Central memory CD8-positive, alpha-beta T cell (primary cell): Measurements from ENCODE around the gene PDHA1.

Experiments used
- ATAC-seq: fragments of 150-1000 bp; cut with Tn5 transposase; replicated peaks from 2 replicates; pipeline ENCODE4 v1.10.0; 2022; ENCODE audit warnings: mild to moderate bottlenecking, moderate FRiP score, moderate number of reproducible peaks; ENCODE audit not compliant: poor library complexity, severe bottlenecking; ENCODE audit errors: extremely low read depth
- DNase-seq, 2 donors: peaks; one replicate each; pipeline ENCODE4 v3.0.0; 2021; ENCODE audit warnings: low spot score in 2 of 2
- H3K27ac Mint-ChIP-seq: one replicate; pipeline ENCODE4 v1.8.0; 2022; ENCODE audit warnings: low read depth, mild to moderate bottlenecking, moderate library complexity, mixed read lengths
- H3K27me3 Mint-ChIP-seq: one replicate; pipeline ENCODE4 v1.8.0; 2022; ENCODE audit warnings: mixed read lengths
- H3K36me3 Mint-ChIP-seq: one replicate; pipeline ENCODE4 v1.8.0; 2022; ENCODE audit warnings: mild to moderate bottlenecking, moderate library complexity, mixed read lengths; ENCODE audit not compliant: insufficient read depth
- H3K4me1 Mint-ChIP-seq: one replicate; pipeline ENCODE4 v1.8.0; 2022; ENCODE audit warnings: mixed read lengths
- H3K4me3 Mint-ChIP-seq: one replicate; pipeline ENCODE4 v1.8.0; 2022; ENCODE audit warnings: mild to moderate bottlenecking, moderate library complexity, mixed read lengths
- H3K9me3 Mint-ChIP-seq: one replicate; pipeline ENCODE4 v1.8.0; 2022; ENCODE audit warnings: mixed read lengths

The PDHA1 gene

DNA sequence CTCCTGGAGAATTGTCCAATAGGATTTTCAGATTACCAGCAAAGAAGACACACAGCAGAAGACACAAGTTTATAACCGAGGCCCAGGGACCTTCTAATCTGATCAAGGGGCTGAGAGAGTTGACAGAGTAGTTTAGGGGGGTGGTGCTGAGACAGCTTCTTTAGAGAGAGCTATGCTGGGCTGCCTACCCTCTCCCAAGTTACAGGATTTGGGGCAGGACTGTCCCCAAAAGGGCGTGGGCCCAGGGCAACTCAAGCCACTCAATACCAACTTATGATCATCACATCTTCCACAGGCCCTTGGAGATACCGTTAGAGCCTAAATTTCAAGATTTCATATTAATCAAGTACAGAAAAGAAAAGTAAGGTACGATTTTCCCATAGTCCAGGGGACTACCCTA is 43.0 kb downstream of the PDHA1 start:
- Mint-ChIP-seq H3K27me3 (no peaks in the 10 kb centered on the region), H3K4me3 (no peak overlapping the region), H3K9me3 (no peaks in the 10 kb centered on the region), H3K4me1 (no peaks in the 10 kb centered on the region), H3K36me3 (no peaks in the 10 kb centered on the region), H3K27ac (no peak overlapping the region)
- no peak for ATAC-seq
- no peak for DNase-seq

DNA sequence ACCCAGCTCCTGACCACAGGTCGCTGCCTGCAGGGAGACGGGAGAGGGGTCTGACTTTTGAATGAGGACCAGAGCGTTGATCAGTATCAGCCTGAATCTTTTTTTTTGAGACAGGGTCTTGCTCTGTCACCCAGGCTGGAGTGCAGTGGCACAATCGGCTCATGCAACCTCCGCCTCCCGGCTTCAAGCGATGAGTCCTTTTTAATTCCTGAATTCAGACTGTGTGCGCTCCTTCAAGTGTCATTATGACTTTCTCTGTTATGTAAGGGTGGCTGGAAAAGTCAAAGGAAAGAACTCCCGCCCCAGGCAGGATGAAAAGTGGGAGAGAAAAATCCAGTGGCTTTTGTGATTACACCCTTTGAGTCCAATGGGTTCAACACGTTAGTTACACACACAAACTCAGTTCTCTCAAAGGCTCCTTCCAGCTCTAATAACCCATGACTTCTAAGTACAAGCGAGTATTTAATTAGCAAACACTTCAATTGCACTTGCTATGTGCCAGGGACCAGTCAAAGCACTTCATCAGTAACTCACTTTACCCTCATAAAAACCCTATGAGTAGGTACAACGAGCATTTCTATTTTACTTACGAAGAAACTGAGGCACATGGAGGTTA is 44.4 kb downstream of the PDHA1 start:
- DNase-seq (no peak), ATAC-seq (no peak)
- Mint-ChIP-seq H3K9me3 (no peaks in the 10 kb centered on the region), H3K4me3 (no peak overlapping the region), H3K27ac (no peak overlapping the region), H3K36me3 (no peaks in the 10 kb centered on the region), H3K27me3 (no peaks in the 10 kb centered on the region), H3K4me1 (no peaks in the 10 kb centered on the region)

DNA sequence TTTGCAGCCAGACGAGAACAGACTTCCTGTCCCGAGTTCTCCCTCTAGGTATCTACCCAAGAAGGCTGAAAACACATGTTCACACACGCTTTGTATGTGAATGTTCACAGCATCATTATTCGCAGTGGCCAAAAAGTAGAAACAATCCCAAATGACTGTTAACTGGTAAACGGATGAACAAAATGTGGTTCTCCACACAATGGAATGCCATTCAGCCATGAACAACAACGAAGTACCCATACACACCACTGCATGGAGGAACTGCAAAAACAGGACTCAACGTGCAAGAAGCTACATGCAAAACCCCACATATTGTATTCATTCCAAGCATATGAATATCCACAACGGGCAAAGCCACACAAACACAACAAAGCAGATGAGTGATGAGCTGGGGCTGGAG is 45.0 kb downstream of the PDHA1 start:
- H3K9me3 Mint-ChIP-seq = no peaks in the 10 kb centered on the region
- H3K27ac Mint-ChIP-seq = no peak overlapping the region
- no peak for DNase-seq
- no peaks in the 10 kb centered on the region for H3K27me3 Mint-ChIP-seq
- ATAC-seq = no peak
- H3K4me1 Mint-ChIP-seq = no peaks in the 10 kb centered on the region
- no peaks in the 10 kb centered on the region for H3K36me3 Mint-ChIP-seq
- H3K4me3 Mint-ChIP-seq = no peak overlapping the region

DNA sequence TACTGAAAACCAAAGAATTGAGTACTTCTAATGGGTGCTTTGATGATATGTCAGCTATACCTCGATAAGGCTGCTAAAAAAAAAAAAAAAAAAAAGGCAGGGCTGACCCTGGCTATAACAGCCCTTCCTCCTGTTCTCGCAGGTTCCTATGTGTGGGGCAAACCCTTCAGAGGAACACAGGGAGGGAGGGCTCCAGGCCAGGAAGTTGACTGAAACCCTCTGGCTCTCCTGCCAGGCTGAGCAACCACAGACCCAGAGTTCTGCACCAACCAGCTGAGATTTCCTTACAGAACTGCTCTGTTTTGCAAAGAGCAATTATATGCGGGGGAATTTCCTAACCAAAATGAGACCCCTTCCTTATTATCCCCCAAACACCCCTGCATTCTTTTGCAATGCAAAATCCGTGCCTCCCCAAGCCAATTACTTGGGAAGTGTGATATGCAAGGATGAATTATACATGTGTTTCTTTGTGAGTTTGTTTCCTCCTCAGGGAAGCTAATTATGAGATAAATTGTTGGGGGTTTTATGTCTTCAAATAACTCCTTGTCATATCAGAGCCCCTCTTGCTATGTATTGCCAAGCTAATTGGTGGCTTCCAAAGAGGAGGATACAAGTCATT is 45.6 kb downstream of the PDHA1 start:
- no peaks in the 10 kb centered on the region for H3K27me3 Mint-ChIP-seq
- no peak overlapping the region for H3K4me3 Mint-ChIP-seq
- no peak overlapping the region for H3K27ac Mint-ChIP-seq
- DNase-seq (no peak), ATAC-seq (no peak)
- H3K9me3 Mint-ChIP-seq = no peaks in the 10 kb centered on the region
- H3K4me1 Mint-ChIP-seq = no peaks in the 10 kb centered on the region
- no peaks in the 10 kb centered on the region for H3K36me3 Mint-ChIP-seq

DNA sequence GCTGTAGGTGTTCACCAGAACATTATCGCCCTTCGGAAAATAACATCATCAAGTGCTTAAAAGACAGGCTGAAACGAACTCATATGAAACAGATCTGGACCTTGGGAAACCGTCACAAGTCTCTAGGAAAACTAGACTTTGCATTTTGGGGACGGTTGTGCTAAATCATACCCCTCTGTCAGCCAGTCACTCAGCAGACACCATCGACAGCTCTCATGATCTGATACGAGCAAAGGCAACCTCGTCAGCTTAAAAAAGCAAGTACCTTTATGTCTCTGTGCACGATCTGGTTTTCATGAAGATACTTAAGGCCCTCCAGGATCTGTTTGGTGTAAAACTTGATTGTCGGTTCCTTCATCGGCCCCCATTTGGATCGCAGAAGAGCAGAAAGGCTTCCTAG is 48.4 kb downstream of the PDHA1 start:
- H3K4me1 Mint-ChIP-seq = no peaks in the 10 kb centered on the region

DNA sequence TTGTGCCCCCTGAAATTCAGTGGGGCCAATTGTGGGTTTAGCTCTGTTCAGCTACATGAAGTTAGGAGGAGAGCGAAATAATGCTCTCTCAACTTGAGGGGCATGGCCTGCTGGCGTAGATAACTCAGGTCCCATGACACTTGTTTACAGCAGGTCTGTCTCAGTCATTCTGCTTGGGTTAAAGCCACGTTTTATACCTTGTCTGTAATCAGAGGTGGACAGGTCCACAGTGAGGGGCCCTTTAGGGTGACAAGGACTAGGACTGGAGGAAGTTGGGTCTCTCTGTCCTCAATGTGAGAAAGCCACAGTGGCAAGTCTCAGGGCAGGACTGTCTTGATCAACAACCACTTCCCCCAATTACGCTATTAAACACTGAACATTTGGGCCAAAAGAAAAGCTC is 49.0 kb downstream of the PDHA1 start:
- H3K36me3 Mint-ChIP-seq = no peaks in the 10 kb centered on the region
- peaks cover 14% of the 10 kb centered on the region for H3K27me3 Mint-ChIP-seq
- no peak for ATAC-seq

More for the DNA sequence above, 48.4 kb downstream of the PDHA1 start:
- Mint-ChIP-seq H3K4me3 (no peak overlapping the region), H3K36me3 (no peaks in the 10 kb centered on the region), H3K27me3 (peaks cover 14% of the 10 kb centered on the region), H3K27ac (no peak overlapping the region), H3K9me3 (no peaks in the 10 kb centered on the region)
- ATAC-seq (no peak), DNase-seq (no peak)

DNA sequence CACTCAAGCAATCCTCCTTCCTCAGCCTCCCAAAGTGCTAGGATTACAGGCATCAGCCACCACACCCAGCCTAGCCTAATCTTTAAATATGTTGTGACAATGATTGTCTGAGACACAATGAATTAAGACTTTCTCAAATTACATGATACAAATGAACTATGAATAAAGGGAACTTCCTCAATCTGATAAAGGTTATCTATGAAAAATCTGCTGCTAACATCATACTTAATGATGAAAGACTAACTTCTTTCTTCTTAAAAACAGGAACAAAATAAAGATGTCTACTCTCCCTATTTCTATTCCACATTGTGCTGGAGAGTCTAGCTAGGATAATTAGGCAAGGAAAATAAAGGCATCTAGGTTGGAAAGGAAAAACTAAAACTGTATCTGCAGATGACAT is 60.0 kb downstream of the PDHA1 start:
- Mint-ChIP-seq H3K4me3 (no peak overlapping the region), H3K4me1 (no peaks in the 10 kb centered on the region), H3K9me3 (no peaks in the 10 kb centered on the region), H3K27ac (no peak overlapping the region), H3K36me3 (no peaks in the 10 kb centered on the region), H3K27me3 (peaks cover 11% of the 10 kb centered on the region)
- no peak for ATAC-seq
- no peak for DNase-seq

More for the DNA sequence above, 49.0 kb downstream of the PDHA1 start:
- DNase-seq = no peak
- no peak overlapping the region for H3K4me3 Mint-ChIP-seq
- no peak overlapping the region for H3K27ac Mint-ChIP-seq
- H3K4me1 Mint-ChIP-seq = no peaks in the 10 kb centered on the region
- H3K9me3 Mint-ChIP-seq = no peaks in the 10 kb centered on the region

DNA sequence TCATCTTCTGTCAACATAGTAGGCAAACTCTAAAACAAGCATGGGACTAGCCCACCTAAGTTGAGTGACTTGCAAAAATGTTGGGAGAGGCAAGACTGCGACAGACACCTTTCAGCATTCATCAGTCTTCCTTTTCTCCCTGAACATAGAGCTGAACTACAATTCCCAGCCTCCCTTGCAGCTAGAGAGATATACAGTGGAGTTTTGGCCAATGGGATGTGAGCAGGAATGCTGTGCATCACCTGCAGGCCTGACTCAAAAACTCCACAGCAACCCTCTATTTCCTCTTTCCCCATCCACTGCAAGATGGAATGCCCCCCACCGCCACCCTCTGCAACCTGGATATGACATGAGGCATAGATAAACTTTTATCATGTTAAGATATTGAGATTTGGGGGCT is 66.5 kb downstream of the PDHA1 start:
- no peaks in the 10 kb centered on the region for H3K36me3 Mint-ChIP-seq
- no peak overlapping the region for H3K27ac Mint-ChIP-seq
- H3K4me1 Mint-ChIP-seq = no peaks in the 10 kb centered on the region
- peaks cover 16% of the 10 kb centered on the region for H3K27me3 Mint-ChIP-seq
- ATAC-seq = no peak
- H3K9me3 Mint-ChIP-seq = no peaks in the 10 kb centered on the region
- H3K4me3 Mint-ChIP-seq = no peak overlapping the region
- no peak for DNase-seq
